Cardiac muscle cell (in vitro differentiated cells and primary cell): Measurements from ENCODE around the gene IGDCC3. TPM values are rescaled to one million over a fixed set of nuclear protein-coding genes. Genes with fewer than 3 reads are reported as not detected.

ENCODE experiments used
- DNase-seq, 2 donors: peaks; one replicate each; pipeline versions ENCODE4 v3.0.0 to v3.0.0-alpha.2; 2010 to 2017; ENCODE audit warnings: low read depth in 1 of 2, low spot score in 1 of 2
- H3K27ac ChIP-seq: fragments of 200-600 bp; sonication (generic); 2 replicates; pipeline ENCODE4 v1.5.1; 2016
- H3K27me3 ChIP-seq: fragments of 200-600 bp; sonication (generic); 2 replicates; pipeline ENCODE4 v1.6.0; 2016; ENCODE audit warnings: control low read depth
- H3K36me3 ChIP-seq: fragments of 200-600 bp; sonication (generic); 2 replicates; pipeline ENCODE4 v1.5.1; 2016; ENCODE audit warnings: control low read depth
- H3K4me1 ChIP-seq: fragments of 200-600 bp; sonication (generic); 2 replicates; pipeline ENCODE4 v1.8.1; 2017; ENCODE audit warnings: low read depth, mild to moderate bottlenecking, mixed run types
- H3K4me3 ChIP-seq: fragments of 200-600 bp; sonication (generic); 2 replicates; pipeline ENCODE4 v1.5.1; 2016; ENCODE audit warnings: mild to moderate bottlenecking
- H3K9me3 ChIP-seq: fragments of 200-600 bp; sonication (generic); 2 replicates; pipeline ENCODE4 v1.5.1; 2017; ENCODE audit warnings: low read depth, mild to moderate bottlenecking, control low read depth
- polyA plus RNA-seq: library from polyadenylated mRNA; unstranded; fragments of >200 nt; fragmentation: Nextera tagmentation; extraction: Ambion mirVana; gene quantifications from 2 replicates; pipeline ENCODE4 v1.2.1, GENCODE V29; 2016
- total RNA-seq: library from RNA; depleted of rRNA; stranded (reverse); fragments of >200 nt; gene quantifications from 2 replicates; pipeline ENCODE4 v1.2.3, GENCODE V29; 2016
- TF ChIP-seq, protein P1 (sequence below): IDR thresholded peaks from 2 replicates; pipeline ENCODE4 v1.5.1; 2012; ENCODE audit warnings: low read depth, mild to moderate bottlenecking, low read length

The IGDCC3 gene
- total and polyA plus RNA-seq, 2 experiments from 2014 or later = 41.1 to 54.6 TPM

DNA sequence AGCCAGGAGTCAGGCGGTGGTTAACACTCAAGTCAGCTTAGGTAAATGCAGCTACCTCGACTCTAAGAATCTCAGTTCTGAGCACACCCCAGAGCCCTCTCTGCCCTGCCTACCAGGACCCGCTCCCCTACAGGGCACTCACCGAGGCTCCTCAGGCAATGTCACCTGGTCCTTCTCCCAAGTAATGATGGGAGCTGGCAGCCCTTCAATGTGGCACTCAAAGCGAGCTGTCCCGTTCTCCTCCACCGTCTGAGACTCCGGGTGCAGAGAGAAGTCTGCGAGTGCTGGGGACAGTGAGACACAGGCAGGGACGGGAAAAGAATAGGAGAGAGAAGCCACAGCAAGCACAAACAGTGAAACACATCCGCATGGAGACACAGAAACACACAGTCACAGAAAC is 32.2 kb upstream of the IGDCC3 start:
- H3K9me3 ChIP-seq = no peaks in the 10 kb centered on the region
- no peaks in the 10 kb centered on the region for H3K36me3 ChIP-seq
- peaks cover 20% of the 10 kb centered on the region for H3K27me3 ChIP-seq
- no peak overlapping the region for H3K27ac ChIP-seq
- H3K4me3 ChIP-seq = no peak overlapping the region
- DNase-seq = no peak
- peaks cover 9% of the 10 kb centered on the region for H3K4me1 ChIP-seq
- TF ChIP-seq, protein P1, sequence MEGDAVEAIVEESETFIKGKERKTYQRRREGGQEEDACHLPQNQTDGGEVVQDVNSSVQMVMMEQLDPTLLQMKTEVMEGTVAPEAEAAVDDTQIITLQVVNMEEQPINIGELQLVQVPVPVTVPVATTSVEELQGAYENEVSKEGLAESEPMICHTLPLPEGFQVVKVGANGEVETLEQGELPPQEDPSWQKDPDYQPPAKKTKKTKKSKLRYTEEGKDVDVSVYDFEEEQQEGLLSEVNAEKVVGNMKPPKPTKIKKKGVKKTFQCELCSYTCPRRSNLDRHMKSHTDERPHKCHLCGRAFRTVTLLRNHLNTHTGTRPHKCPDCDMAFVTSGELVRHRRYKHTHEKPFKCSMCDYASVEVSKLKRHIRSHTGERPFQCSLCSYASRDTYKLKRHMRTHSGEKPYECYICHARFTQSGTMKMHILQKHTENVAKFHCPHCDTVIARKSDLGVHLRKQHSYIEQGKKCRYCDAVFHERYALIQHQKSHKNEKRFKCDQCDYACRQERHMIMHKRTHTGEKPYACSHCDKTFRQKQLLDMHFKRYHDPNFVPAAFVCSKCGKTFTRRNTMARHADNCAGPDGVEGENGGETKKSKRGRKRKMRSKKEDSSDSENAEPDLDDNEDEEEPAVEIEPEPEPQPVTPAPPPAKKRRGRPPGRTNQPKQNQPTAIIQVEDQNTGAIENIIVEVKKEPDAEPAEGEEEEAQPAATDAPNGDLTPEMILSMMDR = no peak

DNA sequence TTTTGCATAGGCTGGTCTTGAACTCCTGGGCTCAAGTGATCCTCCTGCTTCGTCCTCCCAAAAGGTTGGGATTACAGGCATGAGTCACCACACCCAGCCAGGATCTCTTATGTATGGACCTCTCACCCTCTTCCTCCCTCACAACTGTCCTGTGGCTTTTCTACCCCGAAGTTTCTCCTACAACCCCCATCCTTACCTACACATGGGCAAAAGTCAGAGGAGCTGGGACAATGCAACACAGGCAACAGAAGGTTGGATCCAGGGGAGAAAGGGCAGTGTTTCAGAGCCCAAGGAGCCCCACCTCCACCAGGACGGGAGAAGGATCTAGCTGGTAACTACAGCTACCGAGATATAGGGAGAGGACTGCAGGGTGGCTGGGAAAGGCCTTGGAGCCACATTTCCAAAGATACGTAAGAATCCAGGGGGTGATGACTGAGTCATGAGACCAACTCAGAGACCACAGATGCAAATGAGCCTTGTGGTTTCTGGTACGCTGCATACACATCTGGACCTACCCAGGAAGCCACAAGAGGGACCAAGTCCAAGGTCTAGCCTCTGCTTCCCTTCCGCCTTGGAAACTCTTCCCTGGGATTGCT is 31.3 kb upstream of the IGDCC3 start:
- TF ChIP-seq, protein P1 = peak; percentile 16
- peaks cover under 1% of the 10 kb centered on the region for H3K4me1 ChIP-seq
- H3K27me3 ChIP-seq = peaks cover 20% of the 10 kb centered on the region
- H3K4me3 ChIP-seq = no peak overlapping the region
- DNase-seq = peak in 1 of 2 donors; percentile 97
- H3K36me3 ChIP-seq = no peaks in the 10 kb centered on the region
- no peaks in the 10 kb centered on the region for H3K9me3 ChIP-seq
- H3K27ac ChIP-seq = no peak overlapping the region

DNA sequence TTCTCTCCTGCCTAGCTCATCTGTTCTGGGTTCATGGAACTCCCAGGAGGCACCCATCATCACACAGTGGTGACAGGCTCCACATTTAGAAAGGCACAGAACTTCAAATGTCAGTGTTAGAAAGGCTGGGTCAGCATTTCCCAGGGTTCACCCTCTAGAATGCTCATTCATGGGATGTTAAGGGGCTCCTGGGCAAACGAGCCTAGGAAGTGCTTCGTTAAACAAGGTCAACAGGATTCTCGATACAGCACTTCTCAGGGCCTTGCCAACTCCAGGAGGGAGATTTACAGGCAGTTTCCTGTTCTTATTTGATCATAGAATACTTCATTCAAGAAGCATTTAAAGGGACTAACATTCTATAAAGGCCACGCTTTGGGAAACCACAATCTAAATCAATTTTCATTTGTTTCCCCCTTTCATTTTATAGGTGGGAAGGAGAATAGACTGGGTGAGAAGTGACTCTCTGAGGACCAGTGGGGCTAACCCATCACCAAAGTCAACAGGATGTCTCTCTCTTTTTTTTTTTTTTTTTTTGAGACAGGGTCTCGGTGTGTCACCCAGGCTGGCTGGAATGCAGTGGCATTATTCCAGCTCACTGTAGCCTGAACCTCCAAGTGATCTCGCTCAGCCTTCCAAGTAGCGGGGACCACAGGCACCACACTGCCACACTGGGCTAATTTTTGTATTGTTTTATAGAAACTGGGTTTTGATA is 30.7 kb upstream of the IGDCC3 start:
- Histone ChIP-seq H3K27me3 (peaks cover 20% of the 10 kb centered on the region), H3K27ac (no peak overlapping the region), H3K4me1 (no peaks in the 10 kb centered on the region), H3K36me3 (no peaks in the 10 kb centered on the region), H3K9me3 (no peaks in the 10 kb centered on the region), H3K4me3 (no peak overlapping the region)
- TF ChIP-seq, protein P1 = no peak
- peak in 1 of 2 donors; percentile 14 for DNase-seq

DNA sequence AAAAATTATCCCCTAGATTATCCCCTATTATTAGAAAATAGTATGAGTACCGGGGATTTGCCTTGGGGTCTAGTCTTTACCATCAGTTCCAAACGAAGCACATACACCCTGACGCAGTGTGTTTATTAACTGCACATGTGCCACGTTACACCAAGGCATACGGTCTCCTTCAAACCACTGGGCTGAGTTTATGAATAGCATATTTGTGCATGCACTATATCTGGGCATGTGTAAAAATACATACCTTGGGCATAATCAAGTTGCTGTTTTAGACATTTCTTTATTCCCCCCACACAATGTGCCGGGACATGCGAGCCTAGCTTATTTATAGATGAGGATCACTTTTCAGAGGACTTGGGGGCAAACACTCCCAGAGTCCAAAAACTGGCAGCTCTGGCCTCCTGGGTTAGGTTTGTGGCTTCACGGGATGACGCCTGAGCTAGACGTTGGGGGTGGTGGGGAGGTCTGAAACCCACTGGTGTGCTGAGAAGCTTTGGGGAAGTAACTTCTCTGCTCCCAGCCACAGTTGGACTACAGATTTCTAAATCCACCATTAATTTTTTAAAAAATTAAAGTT is 28.7 kb upstream of the IGDCC3 start:
- H3K27me3 ChIP-seq = peaks cover 20% of the 10 kb centered on the region
- no peak overlapping the region for H3K4me3 ChIP-seq
- H3K9me3 ChIP-seq = no peaks in the 10 kb centered on the region
- no peaks in the 10 kb centered on the region for H3K36me3 ChIP-seq
- TF ChIP-seq, protein P1 = no peak
- H3K27ac ChIP-seq = no peak overlapping the region
- peaks cover 4% of the 10 kb centered on the region for H3K4me1 ChIP-seq
- DNase-seq = no peak

DNA sequence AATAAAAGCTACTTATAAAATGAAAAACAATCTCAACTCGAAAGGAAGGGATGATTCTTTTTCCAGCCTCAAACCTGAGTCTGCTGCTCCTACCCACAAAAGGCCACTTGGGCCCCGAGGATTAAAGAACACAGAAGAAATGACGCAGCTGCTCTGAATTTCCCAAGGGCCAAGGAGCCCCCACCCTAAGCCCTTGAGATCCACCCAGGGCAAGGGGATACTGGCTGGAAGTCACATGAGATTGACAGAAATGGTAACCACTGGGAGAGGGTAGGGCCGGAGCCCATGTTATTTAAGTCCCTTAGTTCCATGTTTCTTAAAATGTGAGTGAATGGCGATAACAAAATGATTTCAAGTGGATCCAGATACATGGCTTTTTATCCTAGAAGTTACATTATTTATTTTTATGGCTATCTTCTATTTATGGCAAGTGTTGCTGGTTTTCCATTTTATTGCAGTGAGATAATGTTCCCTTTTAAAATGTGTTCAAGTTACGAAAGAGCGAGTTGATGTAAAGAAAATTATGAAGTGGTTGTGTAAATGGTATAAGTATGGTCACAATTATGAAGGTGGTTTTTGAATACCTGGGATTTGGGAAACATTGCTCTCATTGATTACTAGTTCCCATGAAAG is 28.1 kb upstream of the IGDCC3 start:
- Histone ChIP-seq H3K9me3 (no peaks in the 10 kb centered on the region), H3K36me3 (no peaks in the 10 kb centered on the region), H3K27ac (no peak overlapping the region), H3K27me3 (peaks cover 17% of the 10 kb centered on the region), H3K4me3 (no peak overlapping the region), H3K4me1 (peaks cover 10% of the 10 kb centered on the region)
- TF ChIP-seq, protein P1 = no peak
- no peak for DNase-seq
